Measurements from ENCODE around the gene DOCK1.

DOCK1 gene

GRCh38 chr10:127351542-127351941, 446.3 kb downstream of the DOCK1 start:
- H3K27ac ChIP-seq, result no peak overlapping the region
- TF ChIP-seq, protein P1, sequence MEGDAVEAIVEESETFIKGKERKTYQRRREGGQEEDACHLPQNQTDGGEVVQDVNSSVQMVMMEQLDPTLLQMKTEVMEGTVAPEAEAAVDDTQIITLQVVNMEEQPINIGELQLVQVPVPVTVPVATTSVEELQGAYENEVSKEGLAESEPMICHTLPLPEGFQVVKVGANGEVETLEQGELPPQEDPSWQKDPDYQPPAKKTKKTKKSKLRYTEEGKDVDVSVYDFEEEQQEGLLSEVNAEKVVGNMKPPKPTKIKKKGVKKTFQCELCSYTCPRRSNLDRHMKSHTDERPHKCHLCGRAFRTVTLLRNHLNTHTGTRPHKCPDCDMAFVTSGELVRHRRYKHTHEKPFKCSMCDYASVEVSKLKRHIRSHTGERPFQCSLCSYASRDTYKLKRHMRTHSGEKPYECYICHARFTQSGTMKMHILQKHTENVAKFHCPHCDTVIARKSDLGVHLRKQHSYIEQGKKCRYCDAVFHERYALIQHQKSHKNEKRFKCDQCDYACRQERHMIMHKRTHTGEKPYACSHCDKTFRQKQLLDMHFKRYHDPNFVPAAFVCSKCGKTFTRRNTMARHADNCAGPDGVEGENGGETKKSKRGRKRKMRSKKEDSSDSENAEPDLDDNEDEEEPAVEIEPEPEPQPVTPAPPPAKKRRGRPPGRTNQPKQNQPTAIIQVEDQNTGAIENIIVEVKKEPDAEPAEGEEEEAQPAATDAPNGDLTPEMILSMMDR (conservative IDR thresholded peaks at IDR 0.05), result no peak

GRCh38 chr10:127353544-127353943, 448.3 kb downstream of the DOCK1 start:
- H3K27ac ChIP-seq, result no peak overlapping the region
- TF ChIP-seq, protein P1 (conservative IDR thresholded peaks at IDR 0.05), result no peak

GRCh38 chr10:127354255-127354654, 449.0 kb downstream of the DOCK1 start:
- no peak overlapping the region for H3K27ac ChIP-seq

GRCh38 chr10:127354992-127355391, 449.8 kb downstream of the DOCK1 start:
- TF ChIP-seq, protein P1 (conservative IDR thresholded peaks at IDR 0.05), result no peak
- H3K27ac ChIP-seq, result no peak overlapping the region

More at GRCh38 chr10:127354255-127354654, 449.0 kb downstream of the DOCK1 start:
- TF ChIP-seq, protein P1 (conservative IDR thresholded peaks at IDR 0.05), result no peak

DNA sequence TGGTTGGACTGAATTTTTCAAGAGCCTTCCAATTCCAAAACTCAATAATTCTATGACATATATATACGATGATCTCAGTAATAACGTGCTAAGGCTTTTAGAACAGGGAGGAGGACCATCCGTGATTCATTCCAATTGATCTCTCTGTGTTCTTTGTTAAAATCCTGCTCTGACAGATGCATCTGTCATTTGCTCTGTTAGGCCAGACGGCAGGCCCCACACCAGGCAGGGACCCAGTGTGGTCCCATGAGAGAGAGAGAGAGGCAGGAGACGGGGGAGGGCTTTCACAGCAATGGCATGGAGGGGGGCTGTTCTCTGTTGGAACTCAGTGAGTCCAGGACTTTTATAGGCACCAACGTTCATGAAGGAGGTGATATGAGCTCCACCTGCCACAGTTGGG, 451.1 kb downstream of the DOCK1 start:
- H3K27ac ChIP-seq, result no peak overlapping the region
- TF ChIP-seq, protein P1 (conservative IDR thresholded peaks at IDR 0.05), result no peak

DNA sequence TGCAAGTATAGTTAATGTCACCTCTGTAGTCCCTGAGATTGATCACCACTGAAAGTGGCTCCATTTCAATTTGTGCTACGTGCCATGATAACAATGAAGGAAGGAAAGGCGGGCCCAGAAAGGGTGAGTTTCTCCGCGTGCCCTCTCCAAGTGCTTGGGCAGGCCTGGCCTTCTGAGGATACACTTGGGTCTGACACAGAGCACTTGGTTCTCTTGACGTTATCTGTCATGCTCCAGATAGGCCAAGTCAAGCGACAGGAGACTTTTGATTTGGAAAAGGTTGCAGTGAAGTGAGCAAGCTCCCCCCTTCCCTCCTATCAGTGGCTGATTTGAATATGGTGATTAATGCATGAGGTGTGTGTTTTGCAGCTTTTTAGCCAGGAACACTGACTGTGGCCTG, 452.0 kb downstream of the DOCK1 start:
- TF ChIP-seq, protein P1 (conservative IDR thresholded peaks at IDR 0.05), result no peak
- no peak overlapping the region for H3K27ac ChIP-seq

DNA sequence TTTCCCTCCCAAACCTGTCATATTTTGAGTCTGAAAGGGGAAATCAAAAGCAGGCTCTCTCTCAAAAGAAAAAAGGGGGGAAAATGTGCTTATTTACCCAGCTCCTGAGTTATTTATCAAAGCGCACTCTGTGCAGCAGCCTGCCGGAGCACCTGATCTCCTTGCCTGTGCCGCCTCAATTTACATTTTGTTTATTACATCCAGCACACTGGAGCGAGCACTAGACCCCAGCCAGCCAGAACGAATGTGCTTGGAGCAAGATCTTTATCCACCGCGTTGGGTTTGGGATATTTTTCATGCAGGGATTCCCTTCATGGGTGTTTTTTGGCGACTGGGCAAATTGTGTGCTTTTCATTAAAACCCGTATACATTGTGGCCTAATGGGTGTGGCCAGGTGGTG, 453.1 kb downstream of the DOCK1 start:
- no peak overlapping the region for H3K27ac ChIP-seq
- TF ChIP-seq, protein P1 (conservative IDR thresholded peaks at IDR 0.05), result no peak

- H3K27ac ChIP-seq, result no peak overlapping the region
- TF ChIP-seq, protein P1 (conservative IDR thresholded peaks at IDR 0.05), result no peak
Observed at GRCh38 chr10:127364034-127364433, 458.8 kb downstream of the DOCK1 start.

Data from VCaP (cell line).